Prostate gland (tissue), 2 donors: Measurements from ENCODE around the gene INTS15. TPM values are rescaled to one million over a fixed set of nuclear protein-coding genes. Genes with fewer than 3 reads are reported as not detected.
A peak's percentile ranks its signal among the peaks of the same experiment; 100 is the strongest.

Experiments
- DNase-seq: peaks from one replicate; pipeline ENCODE4 v3.0.0-alpha.2; 2019; ENCODE audit warnings: low spot score
- H3K27ac ChIP-seq, 2 donors: fragments of 200-600 bp; sonication (generic); 2 replicates each; pipeline ENCODE4 v1.5.1; 2017 to 2019
- H3K27me3 ChIP-seq: fragments of 200-600 bp; sonication (generic); replicated peaks from 2 replicates; pipeline ENCODE4 v1.5.1; 2019; ENCODE audit not compliant: insufficient read depth
- H3K36me3 ChIP-seq, 2 donors: fragments of 200-600 bp; sonication (generic); 1 replicate in 1 of 2; 2 replicates in 1 of 2; pipeline versions ENCODE4 v1.5.1 to v1.8.1; 2017 to 2019
- H3K4me1 ChIP-seq: fragments of 200-600 bp; sonication (generic); replicated peaks from 2 replicates; pipeline ENCODE4 v1.5.1; 2019
- H3K4me3 ChIP-seq, 2 donors: fragments of 200-600 bp; sonication (generic); 2 replicates each; pipeline ENCODE4 v1.5.1; 2017 to 2019
- H3K9me3 ChIP-seq: fragments of 200-600 bp; sonication (generic); 2 replicates; pipeline ENCODE4 v1.5.1; 2017
- POLR2A ChIP-seq: fragments of 450-650 bp; IDR thresholded peaks from one replicate; pipeline ENCODE4 v1.6.1; 2016; ENCODE audit warnings: antibody characterized with exemption, mild to moderate bottlenecking
- POLR2AphosphoS5 ChIP-seq: sonication (generic); formaldehyde crosslinking; IDR thresholded peaks from one replicate; pipeline ENCODE4 v1.6.1; 2017; ENCODE audit warnings: antibody characterized with exemption
- whole genome bisulfite sequencing: methylation state at CpG from one replicate; pipeline ENCODE4 v1.1.5; 2018; 5-methylcytosine and 5-hydroxymethylcytosine counted together
- intact Hi-C: fragments of 100-400 bp; cut with DNase I; formaldehyde crosslinking; loops from one replicate; pipeline ENCODE4 v1.14.2; 2022
- total RNA-seq, 2 donors: library from RNA; depleted of rRNA; stranded (reverse); fragments of >200 nt; gene quantifications; one replicate each; pipeline ENCODE4 v1.1.0, GENCODE V29; 2016
- TF ChIP-seq, protein P1 (sequence below), 4 experiments: fragments of 200-600 bp in 2 of 4; fragments of 450-650 bp in 2 of 4; sonication (generic) in 2 of 4; IDR thresholded peaks; 1 replicate in 3 of 4; 2 replicates in 1 of 4; pipeline ENCODE4 v1.5.1; 2016 to 2019; ENCODE audit warnings: antibody characterized with exemption in 4 of 4, mild to moderate bottlenecking in 2 of 4, moderate library complexity in 2 of 4

INTS15 gene
- total RNA-seq, 2 donors from 2014 or later = 38.3 to 38.7 TPM

DNA sequence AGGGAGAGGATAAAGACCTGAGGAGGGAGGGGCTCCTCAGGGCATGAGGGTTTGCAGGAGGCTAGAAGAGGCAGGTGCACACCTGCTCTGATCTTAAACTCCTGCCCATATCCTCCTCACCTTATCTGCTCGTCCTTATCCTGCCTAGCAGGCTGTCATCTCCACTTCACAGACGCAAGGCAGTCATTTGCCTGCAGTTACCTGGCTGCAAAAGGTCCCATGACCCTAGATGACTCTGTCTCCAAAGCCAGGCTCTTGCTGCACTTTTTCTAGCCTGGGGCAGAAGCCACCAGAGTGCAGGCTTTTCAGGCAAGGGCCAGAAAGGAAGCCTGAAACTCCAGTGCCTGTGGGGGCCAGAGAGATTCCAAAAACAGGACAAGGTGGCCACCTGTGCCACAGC, 23.9 kb downstream of the INTS15 start:
- H3K27ac ChIP-seq = no peak overlapping the region
- H3K36me3 ChIP-seq = no peaks in the 10 kb centered on the region
- no peaks in the 10 kb centered on the region for H3K27me3 ChIP-seq
- WGBS = 43% methylated on average over 2 of the region's 2 CpGs
- no peak for DNase-seq
- intact Hi-C loops = no loop called here
- H3K4me1 ChIP-seq = no peaks in the 10 kb centered on the region
- H3K9me3 ChIP-seq = no peaks in the 10 kb centered on the region
- no peak overlapping the region for H3K4me3 ChIP-seq
- TF ChIP-seq POLR2AphosphoS5 (no peak), POLR2A (no peak)
- TF ChIP-seq, protein P1, sequence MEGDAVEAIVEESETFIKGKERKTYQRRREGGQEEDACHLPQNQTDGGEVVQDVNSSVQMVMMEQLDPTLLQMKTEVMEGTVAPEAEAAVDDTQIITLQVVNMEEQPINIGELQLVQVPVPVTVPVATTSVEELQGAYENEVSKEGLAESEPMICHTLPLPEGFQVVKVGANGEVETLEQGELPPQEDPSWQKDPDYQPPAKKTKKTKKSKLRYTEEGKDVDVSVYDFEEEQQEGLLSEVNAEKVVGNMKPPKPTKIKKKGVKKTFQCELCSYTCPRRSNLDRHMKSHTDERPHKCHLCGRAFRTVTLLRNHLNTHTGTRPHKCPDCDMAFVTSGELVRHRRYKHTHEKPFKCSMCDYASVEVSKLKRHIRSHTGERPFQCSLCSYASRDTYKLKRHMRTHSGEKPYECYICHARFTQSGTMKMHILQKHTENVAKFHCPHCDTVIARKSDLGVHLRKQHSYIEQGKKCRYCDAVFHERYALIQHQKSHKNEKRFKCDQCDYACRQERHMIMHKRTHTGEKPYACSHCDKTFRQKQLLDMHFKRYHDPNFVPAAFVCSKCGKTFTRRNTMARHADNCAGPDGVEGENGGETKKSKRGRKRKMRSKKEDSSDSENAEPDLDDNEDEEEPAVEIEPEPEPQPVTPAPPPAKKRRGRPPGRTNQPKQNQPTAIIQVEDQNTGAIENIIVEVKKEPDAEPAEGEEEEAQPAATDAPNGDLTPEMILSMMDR (IDR thresholded peaks at IDR 0.05) = no peak

GRCh38 chr7:6614953-6615722, 25.3 kb downstream of the INTS15 start, which contains the start of gene ZNF853:
Gene ZNF853, plus strand, starts transcription at chr7:6615610. Its CDS starts 565 bp downstream, at chr7:6616175.
- H3K9me3 ChIP-seq = no peaks in the 10 kb centered on the region
- H3K4me1 ChIP-seq = no peaks in the 10 kb centered on the region
- H3K27ac ChIP-seq = no peak within 1 kb of the TSS
- intact Hi-C loops = no loop called here
- WGBS = 23% methylated on average over 10 of the region's 91 CpGs
- no peak for DNase-seq
- H3K27me3 ChIP-seq = no peaks in the 10 kb centered on the region
- no peaks in the 10 kb centered on the region for H3K36me3 ChIP-seq
- peak within 1 kb of the TSS; percentile 57 to 63 for H3K4me3 ChIP-seq
- TF ChIP-seq POLR2AphosphoS5 (no peak), POLR2A (no peak)
- TF ChIP-seq, protein P1 (IDR thresholded peaks at IDR 0.05) = no peak

GRCh38 chr7:6615723-6616555, 26.1 kb downstream of the INTS15 start:
- H3K9me3 ChIP-seq = no peaks in the 10 kb centered on the region
- TF ChIP-seq POLR2AphosphoS5 (no peak), POLR2A (no peak)
- TF ChIP-seq, protein P1 (IDR thresholded peaks at IDR 0.05) = no peak
- no peak overlapping the region for H3K27ac ChIP-seq
- WGBS = 11% methylated on average over 33 of the region's 63 CpGs
- H3K27me3 ChIP-seq = no peaks in the 10 kb centered on the region
- intact Hi-C loops = no loop called here
- H3K4me1 ChIP-seq = no peaks in the 10 kb centered on the region
- no peaks in the 10 kb centered on the region for H3K36me3 ChIP-seq
- peak overlapping the region; percentile 57 to 63 for H3K4me3 ChIP-seq
- no peak for DNase-seq

DNA sequence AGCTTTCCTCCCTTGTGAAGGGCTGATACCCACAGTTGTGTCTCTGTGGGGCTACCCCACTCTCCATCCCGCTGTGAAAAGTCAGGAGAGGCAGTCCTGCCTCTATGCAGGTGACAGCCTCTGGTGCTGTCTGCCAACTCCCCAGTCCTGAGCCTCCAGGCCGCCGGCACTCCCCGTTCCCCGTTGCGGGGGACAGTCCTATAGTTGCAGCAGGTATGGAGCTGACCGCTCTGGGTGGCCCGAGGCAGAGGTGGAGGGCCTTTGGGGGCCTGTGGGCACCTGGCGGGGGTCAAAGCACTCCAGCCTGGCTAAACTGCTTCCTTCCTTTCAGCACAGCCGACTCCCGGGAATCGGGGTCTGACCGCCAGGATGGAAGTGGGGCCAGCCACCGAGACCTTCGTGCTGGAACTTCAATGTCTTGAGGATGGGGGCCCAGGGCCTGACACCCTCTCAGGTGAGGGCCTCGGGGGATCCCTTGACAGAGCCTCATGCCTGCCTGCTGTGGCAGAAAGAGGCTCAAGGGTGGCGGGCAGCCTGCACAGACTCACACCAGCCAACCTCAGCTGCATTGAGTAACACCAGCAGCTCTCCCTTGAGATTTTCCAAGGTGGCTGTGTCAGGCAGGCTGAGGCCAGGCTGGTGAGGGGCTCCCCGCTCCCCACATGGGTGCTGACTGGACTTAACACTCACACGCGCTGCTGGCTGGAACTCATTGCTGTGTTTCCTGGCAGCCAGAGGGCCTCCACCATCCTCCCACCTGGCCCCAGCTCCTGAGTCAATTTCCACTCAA, 27.2 kb downstream of the INTS15 start:
- WGBS = 86% methylated on average over 20 of the region's 20 CpGs
- intact Hi-C loops = no loop called here
- TF ChIP-seq POLR2AphosphoS5 = no peak
- no peak for TF ChIP-seq POLR2A
- TF ChIP-seq, protein P1 (IDR thresholded peaks at IDR 0.05) = no peak
- Histone ChIP-seq H3K4me3 (no peak overlapping the region), H3K36me3 (peaks cover 0 to 10% of the 10 kb centered on the region in 2 donors), H3K27me3 (no peaks in the 10 kb centered on the region), H3K4me1 (no peaks in the 10 kb centered on the region), H3K9me3 (no peaks in the 10 kb centered on the region), H3K27ac (no peak overlapping the region)
- no peak for DNase-seq
